ENCODE results near the gene DMD. TPM values are rescaled to one million over a fixed set of nuclear protein-coding genes. Genes with fewer than 3 reads are reported as not detected.

The DMD gene
- total and polyA plus RNA-seq, 2 of the 8 experiments (the other 6 are each of a cell fraction or from before 2014, with no cell fraction given), result 4.8 to 7.4 TPM

DNA sequence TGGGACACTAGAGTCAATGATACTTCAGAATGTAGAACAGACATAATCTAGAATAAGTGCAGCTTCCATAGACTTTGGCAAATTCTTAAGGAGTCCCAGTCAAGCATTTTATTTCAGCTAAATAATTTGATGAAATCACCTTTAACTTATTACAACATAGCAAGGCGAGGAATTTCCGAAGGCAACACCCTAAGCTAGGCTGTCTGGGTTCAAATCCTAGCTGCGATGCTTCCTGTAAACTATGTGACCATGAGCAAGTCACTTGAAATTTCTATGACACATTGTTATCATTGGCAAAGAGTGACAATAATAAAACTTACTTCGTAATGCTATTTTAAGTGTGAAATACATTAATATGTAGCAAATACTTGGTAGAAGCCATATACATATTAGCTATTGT lies 679.1 kb downstream of the DMD start (continued):
- TF ChIP-seq SP2 (IDR thresholded peaks at IDR 0.05; ENCODE audit: low read length) (no peak), SAP30 (IDR thresholded peaks at IDR 0.05; ENCODE audit: insufficient read depth, insufficient replicate concordance, low read length) (no peak), EP300 (IDR thresholded peaks at IDR 0.05; ENCODE audit: borderline replicate concordance in 1 of 2, low read depth in 2 of 2, low read length in 2 of 2) (no peak), JUND (IDR thresholded peaks at IDR 0.05; ENCODE audit: low read length) (no peak), JUN (IDR thresholded peaks at IDR 0.05; ENCODE audit: low read depth, low read length) (no peak), TBP (IDR thresholded peaks at IDR 0.05; ENCODE audit: low read depth, low read length) (no peak)
- TF ChIP-seq, protein P1, sequence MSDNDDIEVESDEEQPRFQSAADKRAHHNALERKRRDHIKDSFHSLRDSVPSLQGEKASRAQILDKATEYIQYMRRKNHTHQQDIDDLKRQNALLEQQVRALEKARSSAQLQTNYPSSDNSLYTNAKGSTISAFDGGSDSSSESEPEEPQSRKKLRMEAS (IDR thresholded peaks at IDR 0.05), result no peak

All from H1 (cell line).